Epithelial cell of esophagus (primary cell): ENCODE results near the gene MYL3.

Experiments
- DNase-seq: peaks from one replicate; pipeline ENCODE4 v3.0.0; 2010; ENCODE audit warnings: low read depth
- H3K4me3 ChIP-seq: 2 replicates; pipeline ENCODE4 v1.5.1; 2011; ENCODE audit warnings: mild to moderate bottlenecking, low read length, control low read depth
- CTCF ChIP-seq: IDR thresholded peaks from 2 replicates; pipeline ENCODE4 v1.5.1; 2011; ENCODE audit warnings: low read depth, mild to moderate bottlenecking, low read length, control low read depth, inconsistent platforms; ENCODE audit not compliant: insufficient read depth; ENCODE audit errors: missing control alignments

The MYL3 gene

GRCh38 chr3:46877406-46878125, 14.3 kb upstream of the MYL3 start, which contains the start of gene PTH1R:
TSS of gene PTH1R (plus strand) at chr3:46877721. CDS start at chr3:46883560, 5,839 bp downstream.
- no peak for DNase-seq
- H3K4me3 ChIP-seq = no peak within 1 kb of the TSS
- TF ChIP-seq CTCF = no peak

- no peak overlapping the region for H3K4me3 ChIP-seq
- DNase-seq = no peak
- no peak for TF ChIP-seq CTCF
Observed at GRCh38 chr3:46876313-46877300, 13.4 kb upstream of the MYL3 start.

GRCh38 chr3:46875560-46875959, 12.3 kb upstream of the MYL3 start:
- no peak for TF ChIP-seq CTCF
- no peak for DNase-seq
- no peak overlapping the region for H3K4me3 ChIP-seq

GRCh38 chr3:46874430-46874829, 11.2 kb upstream of the MYL3 start:
- no peak for DNase-seq
- no peak overlapping the region for H3K4me3 ChIP-seq
- TF ChIP-seq CTCF = no peak

GRCh38 chr3:46873521-46873920, 10.3 kb upstream of the MYL3 start:
- no peak for TF ChIP-seq CTCF
- DNase-seq = no peak
- H3K4me3 ChIP-seq = no peak overlapping the region

GRCh38 chr3:46871222-46871621, 8.0 kb upstream of the MYL3 start:
- TF ChIP-seq CTCF = no peak
- H3K4me3 ChIP-seq = no peak overlapping the region
- DNase-seq = no peak
